PC-3 (cell line): ENCODE measurements around the gene PCTP. TPM values are rescaled to one million over a fixed set of nuclear protein-coding genes. Genes with fewer than 3 reads are reported as not detected.

Experiments used
- ATAC-seq: fragments of 200-7000 bp; cut with Tn5 transposase; 2 replicates; pipeline ENCODE4 v1.9.1; 2020; ENCODE audit warnings: mild to moderate bottlenecking, moderate library complexity
- BruUV-seq: library from RNA; stranded (reverse); fragments of 400-500 nt; replicated peaks from 2 replicates; lab custom pipeline; 2021; lab: Mats Ljungman, UMichigan
- CTCF ChIA-PET: fragments of 300-600 bp; sonication (Branson Sonifier 250); formaldehyde crosslinking; loops from one replicate; lab custom pipeline; 2022; ENCODE audit warnings: antibody characterized with exemption; lab: Charles Lee
- POLR2A ChIA-PET: fragments of 300-600 bp; sonication (Branson Sonifier 250); formaldehyde crosslinking; loops from one replicate; lab custom pipeline; 2022; ENCODE audit warnings: antibody characterized with exemption; ENCODE audit not compliant: unreplicated experiment; lab: Charles Lee
- DNase-seq: peaks from one replicate; pipeline ENCODE4 v3.0.0-alpha.2; 2015
- H2AFZ ChIP-seq: fragments of 300-600 bp; sonication (generic); 2 replicates; pipeline ENCODE4 v1.6.0; 2016; ENCODE audit warnings: antibody characterized with exemption, low read length
- H3F3A ChIP-seq: fragments of 300-600 bp; sonication (generic); one replicate; pipeline ENCODE4 v1.6.0; 2017; ENCODE audit warnings: antibody characterized with exemption, low read length, control low read depth, mild to moderate bottlenecking; ENCODE audit not compliant: unreplicated experiment
- H3K27ac ChIP-seq: fragments of 300-600 bp; sonication (generic); 2 replicates; pipeline ENCODE4 v1.5.1; 2016; ENCODE audit warnings: mild to moderate bottlenecking, low read length
- H3K27me3 ChIP-seq: fragments of 300-600 bp; sonication (generic); 2 replicates; pipeline ENCODE4 v1.6.1; 2016; ENCODE audit warnings: low read length, mixed read lengths
- H3K36me3 ChIP-seq: fragments of 300-600 bp; sonication (generic); 2 replicates; pipeline ENCODE4 v1.6.1; 2016; ENCODE audit warnings: low read depth, mixed run types, low read length, mixed read lengths
- H3K4me1 ChIP-seq: fragments of 300-600 bp; sonication (generic); 2 replicates; pipeline ENCODE4 v1.5.1; 2016; ENCODE audit warnings: low read length; ENCODE audit not compliant: insufficient read depth
- H3K4me2 ChIP-seq: fragments of 300-600 bp; sonication (generic); 2 replicates; pipeline ENCODE4 v1.6.0; 2016; ENCODE audit warnings: low read length
- H3K4me3 ChIP-seq: fragments of 300-600 bp; sonication (generic); 2 replicates; pipeline ENCODE4 v1.5.1; 2016; ENCODE audit warnings: mild to moderate bottlenecking, low read length, mixed read lengths
- H3K79me2 ChIP-seq: fragments of 300-600 bp; sonication (generic); 2 replicates; pipeline ENCODE4 v1.6.1; 2017; ENCODE audit warnings: low read length, mixed read lengths
- H3K9ac ChIP-seq: fragments of 300-600 bp; sonication (generic); 2 replicates; pipeline ENCODE4 v1.6.0; 2016; ENCODE audit warnings: mild to moderate bottlenecking, low read length
- H3K9me2 ChIP-seq: fragments of 300-600 bp; sonication (generic); replicated peaks from 2 replicates; pipeline ENCODE4 v1.6.1; 2016; ENCODE audit warnings: mixed run types, low read length, mixed read lengths
- H3K9me3 ChIP-seq: fragments of 300-600 bp; sonication (generic); 2 replicates; pipeline ENCODE4 v1.6.1; 2016; ENCODE audit warnings: low read length, mixed read lengths
- H4K20me1 ChIP-seq: fragments of 300-600 bp; sonication (generic); 2 replicates; pipeline ENCODE4 v1.6.1; 2016; ENCODE audit warnings: low read length, mixed read lengths
- CTCF ChIP-seq: fragments of 300-600 bp; sonication (generic); conservative IDR thresholded peaks from 2 replicates; pipeline ENCODE4 v1.5.1; 2017; ENCODE audit warnings: antibody characterized with exemption, low read depth, mild to moderate bottlenecking, low read length
- EZH2 ChIP-seq: fragments of 300-600 bp; sonication (generic); IDR thresholded peaks from one replicate; pipeline ENCODE4 v1.6.1; 2017; ENCODE audit warnings: antibody characterized with exemption, mild to moderate bottlenecking, low read length; ENCODE audit not compliant: unreplicated experiment
- EZH2phosphoT487 ChIP-seq: fragments of 300-600 bp; sonication (generic); IDR thresholded peaks from 2 replicates; pipeline ENCODE4 v1.6.1; 2018; ENCODE audit warnings: mild to moderate bottlenecking, antibody characterized with exemption, low read length, borderline replicate concordance
- intact Hi-C: fragments of 100-400 bp; cut with micrococcal nuclease; formaldehyde crosslinking; loops from 2 replicates; pipeline ENCODE4 v1.9.0; 2023
- total RNA-seq: library from RNA; depleted of rRNA; stranded (reverse); fragments of >200 nt; gene quantifications from 2 replicates; pipeline ENCODE4 v1.2.3, GENCODE V29; 2014

The PCTP gene
- total RNA-seq, 1 experiment from 2014 or later = 17.6 TPM

- no peak overlapping the region for H3K27ac ChIP-seq
- no peak overlapping the region for H2AFZ ChIP-seq
- no peaks in the 10 kb centered on the region for H3K9me3 ChIP-seq
- H3K4me2 ChIP-seq = no peak overlapping the region
- H3K36me3 ChIP-seq = no peaks in the 10 kb centered on the region
- H3K79me2 ChIP-seq = no peaks in the 10 kb centered on the region
- DNase-seq = no peak
- CTCF ChIA-PET = no interaction called here
- no peak for ATAC-seq
- H3K27me3 ChIP-seq = peaks cover 7% of the 10 kb centered on the region; the same call in 1 of the 2 replicates
- POLR2A ChIA-PET = no interaction called here
- H3K4me1 ChIP-seq = peaks cover 22% of the 10 kb centered on the region
- intact Hi-C loops = no loop called here
- no peaks in the 10 kb centered on the region for H4K20me1 ChIP-seq
- H3K9ac ChIP-seq = no peak overlapping the region
- H3K9me2 ChIP-seq = no peaks in the 10 kb centered on the region
- BruUV-seq = no TSS peak
- H3F3A ChIP-seq = no peaks in the 10 kb centered on the region
- no peak overlapping the region for H3K4me3 ChIP-seq
- TF ChIP-seq EZH2 (no peak), CTCF (no peak), EZH2phosphoT487 (no peak)
Observed at GRCh38 chr17:55729484-55729883, 21.4 kb upstream of the PCTP start.

DNA sequence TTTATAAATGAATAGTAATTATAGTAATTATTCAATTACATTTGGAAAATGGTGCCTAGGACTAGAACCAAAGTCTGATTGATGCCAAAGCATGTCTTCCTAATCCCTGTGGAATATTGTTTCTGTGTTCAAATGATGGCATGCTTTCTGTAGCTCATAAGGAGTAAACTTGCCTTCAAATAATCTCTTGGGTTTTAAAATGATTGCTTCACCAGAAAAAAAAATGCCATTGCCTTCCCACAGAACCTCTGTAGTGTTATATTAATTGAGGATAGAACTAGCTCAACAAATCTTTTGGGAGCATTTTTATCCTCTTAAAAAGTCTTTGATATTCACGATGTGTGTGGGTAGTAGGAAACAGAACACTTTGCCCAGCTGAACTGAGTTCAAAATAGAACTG, 20.5 kb upstream of the PCTP start:
- intact Hi-C loops = loop anchor here (10.0 kb wide), 1 partner anchor 94 kb away; no protein-coding TSS in a partner anchor
- H3K9ac ChIP-seq = no peak overlapping the region
- ATAC-seq (no peak), DNase-seq (no peak)
- H3K36me3 ChIP-seq = no peaks in the 10 kb centered on the region
- no peak overlapping the region for H3K27ac ChIP-seq
- no peak for TF ChIP-seq EZH2
- no peak for TF ChIP-seq CTCF
- no peak for TF ChIP-seq EZH2phosphoT487
- no peaks in the 10 kb centered on the region for H3F3A ChIP-seq
- H4K20me1 ChIP-seq = no peaks in the 10 kb centered on the region
- no peak overlapping the region for H3K4me2 ChIP-seq
- no TSS peak for BruUV-seq
- H2AFZ ChIP-seq = no peak overlapping the region
- H3K27me3 ChIP-seq = no peaks in the 10 kb centered on the region
- H3K9me3 ChIP-seq = no peaks in the 10 kb centered on the region
- ChIA-PET POLR2A (no interaction called here), CTCF (no interaction called here)
- no peak overlapping the region for H3K4me3 ChIP-seq
- no peaks in the 10 kb centered on the region for H3K79me2 ChIP-seq
- peaks cover 26% of the 10 kb centered on the region for H3K4me1 ChIP-seq
- H3K9me2 ChIP-seq = no peaks in the 10 kb centered on the region

- H3K9me3 ChIP-seq = no peaks in the 10 kb centered on the region
- H3F3A ChIP-seq = no peaks in the 10 kb centered on the region
- H3K27ac ChIP-seq = no peak overlapping the region
- POLR2A ChIA-PET = no interaction called here
- intact Hi-C loops = loop anchor here (10.0 kb wide), 1 partner anchor 94 kb away; no protein-coding TSS in a partner anchor
- H3K9me2 ChIP-seq = no peaks in the 10 kb centered on the region
- peaks cover 26% of the 10 kb centered on the region for H3K4me1 ChIP-seq
- H3K4me2 ChIP-seq = no peak overlapping the region
- H4K20me1 ChIP-seq = no peaks in the 10 kb centered on the region
- no peaks in the 10 kb centered on the region for H3K79me2 ChIP-seq
- TF ChIP-seq CTCF = no peak
- no peaks in the 10 kb centered on the region for H3K36me3 ChIP-seq
- no peak for ATAC-seq
- BruUV-seq = no TSS peak
- H3K9ac ChIP-seq = no peak overlapping the region
- H3K4me3 ChIP-seq = no peak overlapping the region
- no peak overlapping the region for H2AFZ ChIP-seq
- no peaks in the 10 kb centered on the region for H3K27me3 ChIP-seq
- CTCF ChIA-PET = no interaction called here
- no peak for DNase-seq
Observed at GRCh38 chr17:55730808-55731207, 20.0 kb upstream of the PCTP start.
